IMR-90 (cell line): Measurements from ENCODE around the gene SLC19A2.

Experiments
- BHLHE40 ChIP-seq: fragments of 150-350 bp; IDR thresholded peaks from 2 replicates; pipeline ENCODE4 v1.6.1; 2016; ENCODE audit warnings: mild to moderate bottlenecking, low read depth, low read length
- CEBPB ChIP-seq: IDR thresholded peaks from 2 replicates; pipeline ENCODE4 v1.6.1; 2012; ENCODE audit warnings: low read depth, low read length, improper control_type of control experiment
- CTCF ChIP-seq: conservative IDR thresholded peaks from 2 replicates; pipeline ENCODE4 v1.5.1; 2012; ENCODE audit warnings: mild to moderate bottlenecking, low read depth, low read length, improper control_type of control experiment
- POLR2A ChIP-seq: IDR thresholded peaks from 2 replicates; pipeline ENCODE4 v1.6.1; 2012; ENCODE audit warnings: mild to moderate bottlenecking, low read depth, low read length
- RAD21 ChIP-seq: IDR thresholded peaks from 2 replicates; pipeline ENCODE4 v1.6.1; 2012; ENCODE audit warnings: low read length, improper control_type of control experiment
- RFX5 ChIP-seq: IDR thresholded peaks from 2 replicates; pipeline ENCODE4 v1.8.0; 2012; ENCODE audit warnings: low read depth, mild to moderate bottlenecking, low read length, moderate library complexity
- SMC3 ChIP-seq: fragments of 150-350 bp; IDR thresholded peaks from 2 replicates; pipeline ENCODE4 v1.6.1; 2016; ENCODE audit warnings: low read depth, mild to moderate bottlenecking, antibody characterized with exemption, low read length, moderate library complexity
- USF2 ChIP-seq: fragments of 150-350 bp; IDR thresholded peaks from 2 replicates; pipeline ENCODE4 v1.6.1; 2017; ENCODE audit warnings: mild to moderate bottlenecking, antibody characterized with exemption, low read length, low read depth

GRCh38 chr1:169527001-169527400 is 41.3 kb upstream of the SLC19A2 start:
- TF ChIP-seq CTCF (no peak), USF2 (no peak), RAD21 (no peak), POLR2A (no peak), CEBPB (no peak), SMC3 (no peak), BHLHE40 (no peak), RFX5 (no peak)
